ENCODE data around the gene PIEZO2.

Gene PIEZO2

DNA sequence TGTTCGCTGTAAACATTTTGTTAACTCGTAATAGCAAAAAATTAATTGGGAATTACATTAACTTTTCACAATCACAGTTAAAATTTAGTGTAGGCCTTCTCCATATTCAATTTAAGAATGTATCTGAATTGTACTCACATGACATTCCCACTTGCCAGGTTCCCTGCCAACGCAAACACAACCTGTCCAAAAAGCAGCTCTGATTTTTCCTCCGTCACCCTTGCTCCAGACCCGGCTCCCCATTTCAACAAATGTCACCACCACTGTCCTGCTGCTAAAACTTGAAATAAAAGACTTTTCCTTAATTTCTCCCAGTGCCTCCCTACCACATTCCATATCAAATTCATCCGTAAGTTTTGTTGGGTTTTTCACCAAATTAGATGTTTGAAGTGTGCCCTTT is 120.3 kb downstream of the PIEZO2 start:
- no peak for DNase-seq (ENCODE audit: low read depth in 2 of 2)

DNA sequence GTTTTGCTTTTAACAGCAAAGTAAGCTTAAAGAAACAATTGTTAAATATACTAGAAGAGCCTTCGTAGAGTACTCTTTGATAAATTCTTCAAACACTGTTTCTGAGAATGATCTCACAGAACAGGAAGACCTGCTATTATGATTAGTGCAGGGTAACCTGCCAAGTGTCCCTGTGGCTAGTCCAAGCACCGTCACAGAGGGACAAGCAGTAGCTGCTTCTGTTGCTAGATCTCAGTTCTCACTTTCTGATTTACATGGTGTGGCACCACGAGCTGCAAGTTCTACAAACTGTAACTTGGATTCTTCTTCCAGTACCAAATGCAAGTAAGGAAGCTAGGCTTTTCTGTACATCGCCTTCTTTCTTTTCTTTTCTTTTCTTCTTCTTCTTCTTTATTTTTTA is 121.5 kb downstream of the PIEZO2 start:
- DNase-seq (ENCODE audit: low read depth in 2 of 2) = no peak

DNA sequence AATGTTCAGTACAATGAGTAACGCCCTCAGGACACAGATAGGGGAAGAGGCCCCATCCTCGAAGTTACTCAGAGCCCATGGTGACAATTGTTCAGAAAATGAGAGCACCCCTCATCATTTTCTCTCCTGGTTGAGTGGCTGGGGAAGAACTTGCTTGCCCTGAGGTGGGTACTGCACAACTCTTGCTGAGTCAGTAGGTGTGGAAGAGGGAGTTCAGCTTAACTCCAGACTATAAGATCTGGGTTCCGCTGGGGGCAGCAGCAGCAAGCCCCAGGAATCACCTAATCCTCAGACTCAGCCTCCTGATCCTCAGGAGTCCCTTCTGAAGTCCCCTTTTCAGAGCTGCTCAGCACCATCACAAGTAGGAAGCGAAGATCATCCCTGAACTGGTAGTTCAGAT is 123.7 kb downstream of the PIEZO2 start:
- DNase-seq (ENCODE audit: low read depth in 2 of 2) = no peak

- no peak for DNase-seq (ENCODE audit: low read depth in 2 of 2)
Measured at GRCh38 chr18:11024928-11025669, 124.3 kb downstream of the PIEZO2 start.

DNA sequence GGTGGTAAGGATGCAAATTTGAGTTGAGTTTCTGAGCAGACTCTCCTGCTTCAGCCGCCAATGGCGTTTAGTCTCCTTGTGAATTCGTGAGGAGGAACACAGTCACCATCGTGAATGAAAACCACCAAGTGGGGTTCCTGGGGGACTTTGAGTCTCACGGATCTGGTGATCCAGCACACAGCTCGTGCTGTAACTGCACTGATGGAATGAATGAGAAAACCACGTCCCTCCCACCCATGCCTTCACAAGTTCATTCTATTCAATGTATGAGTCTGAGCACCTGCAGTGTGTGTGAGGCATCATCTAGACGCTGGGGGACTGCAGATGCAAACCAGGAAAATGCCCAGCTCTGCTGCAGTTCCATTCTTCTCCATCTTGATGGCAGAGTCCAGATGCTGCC is 127.9 kb downstream of the PIEZO2 start:
- no peak for DNase-seq (ENCODE audit: low read depth in 2 of 2)

GRCh38 chr18:11020877-11021414 is 128.4 kb downstream of the PIEZO2 start:
- DNase-seq (ENCODE audit: low read depth in 2 of 2) = no peak

DNA sequence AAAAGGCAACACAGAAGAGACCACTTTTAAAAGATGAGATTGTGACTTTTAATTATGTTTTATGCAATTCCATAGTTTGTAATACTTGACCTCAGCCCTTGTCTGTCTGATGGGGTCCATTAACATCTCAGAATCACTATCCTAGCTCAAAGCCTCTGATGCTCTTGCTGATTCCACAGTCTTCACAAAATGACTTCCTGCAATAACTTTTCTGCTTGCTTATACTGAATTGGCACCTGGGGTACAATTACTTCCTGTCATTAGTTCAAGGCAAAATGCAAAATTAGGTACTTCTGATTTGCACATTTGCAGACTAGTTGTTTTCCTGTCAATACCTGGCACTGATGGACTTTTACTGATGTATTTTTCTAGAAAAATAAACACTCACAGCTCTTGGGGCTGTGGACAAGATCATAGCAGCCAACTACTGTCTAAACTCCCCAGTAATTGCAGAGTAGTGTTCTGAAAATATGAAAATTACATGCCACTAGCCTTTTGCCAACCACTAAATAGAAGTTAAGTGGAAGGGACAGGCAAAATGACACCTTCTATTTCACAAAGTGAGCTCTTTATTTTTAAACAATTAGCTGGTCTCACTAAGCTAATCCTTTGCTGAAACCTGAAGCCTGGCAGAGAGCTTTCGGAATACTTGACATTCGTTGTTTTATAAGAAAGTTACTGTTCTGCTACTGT is 129.1 kb downstream of the PIEZO2 start:
- DNase-seq (ENCODE audit: low read depth in 2 of 2) = no peak

DNA sequence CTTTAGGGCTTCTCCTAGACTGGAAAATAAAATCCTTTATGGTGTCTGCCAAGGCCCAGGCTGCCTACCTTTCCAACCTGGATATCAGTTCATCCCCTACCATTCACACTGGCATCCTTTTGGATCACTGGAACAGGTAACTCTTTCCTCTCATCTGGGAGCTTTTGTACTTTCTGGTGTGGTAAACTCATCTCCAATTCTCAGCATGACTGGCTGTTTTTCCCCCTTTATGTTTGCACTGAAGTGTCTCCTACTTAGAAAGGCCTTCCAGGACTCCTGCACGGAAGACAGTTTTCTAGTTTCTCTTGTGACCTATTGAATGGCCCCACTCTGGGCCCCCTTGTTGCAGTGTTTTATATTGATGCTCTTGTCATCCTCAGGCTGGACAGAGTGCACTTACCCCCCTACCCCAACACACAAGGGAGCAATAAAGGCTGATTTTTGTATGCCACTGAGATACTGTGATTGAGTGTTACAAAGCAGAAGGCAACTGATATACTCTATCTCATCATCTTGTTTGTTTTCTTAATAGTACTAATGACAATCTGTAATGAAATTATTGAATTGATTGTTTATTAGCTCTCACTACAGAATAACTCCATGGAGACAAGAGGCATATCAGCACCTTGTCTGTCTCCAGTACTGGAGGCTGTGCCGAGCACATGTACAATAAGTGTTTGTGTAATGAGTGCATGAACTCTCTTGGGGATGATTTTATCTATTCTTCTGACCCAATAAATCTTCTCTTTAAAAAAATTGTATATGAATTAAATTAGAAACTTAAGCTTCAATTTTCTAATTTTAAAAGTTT is 129.9 kb downstream of the PIEZO2 start:
- DNase-seq (ENCODE audit: low read depth in 2 of 2) = no peak

- no peak for DNase-seq (ENCODE audit: low read depth in 2 of 2)
Measured at GRCh38 chr18:11009869-11010268, 139.5 kb downstream of the PIEZO2 start.

- DNase-seq (ENCODE audit: low read depth in 2 of 2) = no peak
Measured at GRCh38 chr18:11009147-11009546, 140.2 kb downstream of the PIEZO2 start.

GRCh38 chr18:11008505-11008904 is 140.9 kb downstream of the PIEZO2 start:
- DNase-seq (ENCODE audit: low read depth in 2 of 2) = no peak

DNA sequence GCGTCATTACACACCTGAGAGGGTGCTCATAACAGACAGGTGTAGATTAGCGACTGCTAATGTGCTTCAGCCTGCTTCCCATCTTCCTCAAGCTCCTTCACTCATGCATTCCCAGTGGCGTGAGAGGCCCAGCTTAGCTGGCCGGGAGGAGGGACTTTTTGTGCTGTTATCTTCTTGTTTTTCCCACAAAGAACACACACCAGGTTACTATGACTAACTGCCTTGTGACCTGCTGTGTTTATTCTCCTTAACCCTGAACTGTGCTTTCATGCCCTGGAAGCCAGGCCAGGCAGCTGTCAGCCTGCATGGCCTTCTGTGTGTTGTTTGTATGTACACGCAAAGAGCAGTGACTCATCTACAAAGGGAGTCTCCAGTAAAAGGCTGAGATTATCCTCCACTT is 143.8 kb downstream of the PIEZO2 start:
- DNase-seq (ENCODE audit: low read depth in 2 of 2) = no peak

DNA sequence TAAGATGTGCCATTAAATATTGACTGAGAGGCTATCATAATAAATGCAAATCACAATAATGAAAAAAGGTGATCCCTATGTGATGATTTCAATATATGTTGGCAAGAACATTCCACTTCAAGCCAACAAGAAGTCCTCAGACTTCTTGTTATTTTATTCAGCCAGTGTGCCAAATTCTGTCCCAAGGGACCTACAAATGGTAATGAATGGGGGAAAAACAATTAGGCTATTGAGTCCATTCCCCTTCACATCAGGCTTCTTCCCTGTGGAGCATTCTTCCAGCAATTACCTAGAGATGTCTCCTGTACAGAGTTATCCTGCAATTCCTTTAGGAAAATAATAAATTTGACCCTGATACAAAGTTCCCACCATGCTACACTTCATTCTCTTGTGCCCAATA is 144.4 kb downstream of the PIEZO2 start:
- DNase-seq (ENCODE audit: low read depth in 2 of 2) = no peak

- no peak for DNase-seq (ENCODE audit: low read depth in 2 of 2)
Measured at GRCh38 chr18:11004294-11004693, 145.1 kb downstream of the PIEZO2 start.

DNA sequence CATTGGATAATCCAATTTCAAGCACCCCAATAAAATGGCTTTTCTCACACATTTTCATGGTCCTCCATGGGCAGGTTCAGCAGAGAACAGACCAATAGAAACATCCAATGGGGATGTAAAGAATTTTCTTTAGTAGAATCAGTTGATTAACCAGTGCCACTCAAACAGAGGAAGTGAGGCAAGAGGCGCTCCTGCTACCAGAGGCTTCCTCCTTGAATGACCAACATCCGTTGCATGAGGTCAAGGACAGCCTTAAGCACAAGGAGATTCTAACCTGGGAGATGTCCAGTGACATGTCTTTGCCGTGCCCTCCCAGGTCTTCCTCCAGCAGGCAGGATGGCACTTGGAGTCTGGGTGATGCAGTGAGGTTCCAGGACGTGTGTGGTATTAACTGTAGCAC is 146.6 kb downstream of the PIEZO2 start:
- no peak for DNase-seq (ENCODE audit: low read depth in 2 of 2)

DNA sequence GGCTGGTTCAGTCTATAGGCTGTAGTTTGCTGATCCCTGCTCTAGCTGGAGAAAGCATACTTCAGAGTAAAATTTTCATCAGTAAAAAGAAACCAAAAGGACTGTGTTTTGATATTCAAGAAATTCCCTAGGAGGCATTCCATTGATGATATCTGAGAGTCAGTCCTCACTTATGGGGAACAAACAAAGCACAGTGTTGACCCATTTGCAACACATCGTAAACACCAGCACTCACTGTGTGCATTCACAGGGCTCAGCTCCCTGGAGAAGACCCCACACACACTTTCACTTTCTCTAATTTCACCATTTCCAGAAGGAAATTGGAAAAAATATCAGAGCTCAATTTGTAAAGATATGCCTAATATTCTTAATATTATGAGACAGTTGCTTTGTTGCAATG is 147.1 kb downstream of the PIEZO2 start:
- no peak for DNase-seq (ENCODE audit: low read depth in 2 of 2)

DNA sequence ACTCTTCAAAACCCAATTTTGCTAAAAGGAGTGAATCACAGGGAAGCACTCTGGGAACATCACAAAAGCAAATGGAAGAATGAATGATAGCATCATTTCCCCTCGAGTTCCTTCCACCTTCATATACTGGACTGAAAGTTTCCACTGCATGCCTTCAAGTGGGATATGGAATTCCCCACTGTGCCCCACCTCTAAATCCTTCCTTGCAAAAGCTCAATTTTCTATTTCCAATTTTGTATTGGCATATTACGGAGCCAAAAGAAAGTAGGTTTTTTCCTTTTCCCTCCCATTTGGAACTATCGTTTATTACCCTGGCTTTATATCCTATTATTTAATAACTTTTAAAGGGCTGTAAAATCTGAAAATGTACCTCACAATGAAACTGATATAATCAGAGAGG is 149.3 kb downstream of the PIEZO2 start:
- no peak for DNase-seq (ENCODE audit: low read depth in 2 of 2)

DNA sequence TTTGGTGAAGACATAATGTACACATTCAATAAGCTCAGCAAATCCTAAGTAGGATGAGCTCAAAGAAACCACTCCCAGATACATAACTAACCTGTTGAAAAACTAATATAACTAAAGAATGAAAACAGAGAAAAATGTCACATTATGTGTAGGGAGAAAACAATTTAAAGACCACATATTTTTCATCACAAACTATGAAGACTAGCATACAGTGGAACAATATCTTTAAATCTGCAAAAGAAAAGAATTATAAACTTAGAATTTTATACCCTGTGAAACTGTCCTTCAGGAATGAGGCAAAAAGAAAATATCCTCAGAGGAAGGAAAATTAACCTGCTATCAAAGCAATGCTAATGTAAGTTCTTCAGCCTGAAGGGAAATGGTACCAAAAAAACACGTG is 151.5 kb downstream of the PIEZO2 start:
- DNase-seq (ENCODE audit: low read depth in 2 of 2) = no peak

GRCh38 chr18:10995550-10995949 is 153.8 kb downstream of the PIEZO2 start:
- no peak for DNase-seq (ENCODE audit: low read depth in 2 of 2)

DNA sequence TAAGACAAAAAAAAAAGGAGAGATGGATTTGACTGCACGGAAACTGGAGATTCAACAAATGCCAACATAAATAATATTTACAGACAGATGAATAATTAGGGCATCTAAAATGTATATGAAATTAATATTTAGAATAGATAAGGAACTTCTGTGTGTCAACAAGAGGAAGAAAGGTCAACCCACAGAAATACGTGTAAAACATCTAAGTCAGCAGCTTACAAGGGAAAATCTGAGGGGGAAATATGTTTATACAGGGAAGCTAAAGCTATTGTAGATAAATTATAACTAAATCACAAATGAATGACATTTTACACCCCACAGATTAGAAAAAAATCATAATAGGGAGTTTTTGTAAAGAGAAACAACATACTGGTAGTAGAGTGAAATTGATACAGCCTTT is 159.9 kb downstream of the PIEZO2 start:
- no peak for DNase-seq (ENCODE audit: low read depth in 2 of 2)

GRCh38 chr18:10985689-10986088 is 163.7 kb downstream of the PIEZO2 start:
- DNase-seq (ENCODE audit: low read depth in 2 of 2) = no peak

DNA sequence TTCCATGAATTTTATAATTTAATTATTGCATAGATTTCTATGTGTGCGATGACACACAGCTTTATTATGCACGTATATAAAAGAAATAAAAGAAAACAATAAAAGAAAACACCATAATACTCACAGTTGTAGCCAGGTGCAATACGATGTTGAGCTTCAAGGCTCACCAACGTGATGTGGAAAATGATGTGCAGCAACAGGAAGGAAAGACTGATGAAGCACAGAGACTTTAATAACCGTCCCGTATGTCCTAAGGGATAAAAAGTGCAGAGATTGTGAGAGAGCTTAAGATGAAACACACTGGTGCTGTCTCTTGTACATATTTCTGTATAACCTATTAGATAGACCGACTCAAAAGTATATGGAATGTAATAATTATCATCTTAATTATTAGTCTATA is 170.0 kb downstream of the PIEZO2 start:
- no peak for DNase-seq (ENCODE audit: low read depth in 2 of 2)

- DNase-seq (ENCODE audit: low read depth in 2 of 2) = no peak
Measured at GRCh38 chr18:10977042-10977441, 172.3 kb downstream of the PIEZO2 start.
